HPDE6-E6E7 (cell line): ENCODE results near the gene CD28.
"Not testable (repeated sequence)": the region's sequence is repeated elsewhere in the genome, so short reads cannot be mapped to it uniquely, and the experiment has no call there.

Experiments
- DNase-seq: peaks from one replicate; pipeline ENCODE4 v3.0.0; 2011; ENCODE audit warnings: missing footprints; ENCODE audit errors: extremely low spot score

The CD28 gene

DNA sequence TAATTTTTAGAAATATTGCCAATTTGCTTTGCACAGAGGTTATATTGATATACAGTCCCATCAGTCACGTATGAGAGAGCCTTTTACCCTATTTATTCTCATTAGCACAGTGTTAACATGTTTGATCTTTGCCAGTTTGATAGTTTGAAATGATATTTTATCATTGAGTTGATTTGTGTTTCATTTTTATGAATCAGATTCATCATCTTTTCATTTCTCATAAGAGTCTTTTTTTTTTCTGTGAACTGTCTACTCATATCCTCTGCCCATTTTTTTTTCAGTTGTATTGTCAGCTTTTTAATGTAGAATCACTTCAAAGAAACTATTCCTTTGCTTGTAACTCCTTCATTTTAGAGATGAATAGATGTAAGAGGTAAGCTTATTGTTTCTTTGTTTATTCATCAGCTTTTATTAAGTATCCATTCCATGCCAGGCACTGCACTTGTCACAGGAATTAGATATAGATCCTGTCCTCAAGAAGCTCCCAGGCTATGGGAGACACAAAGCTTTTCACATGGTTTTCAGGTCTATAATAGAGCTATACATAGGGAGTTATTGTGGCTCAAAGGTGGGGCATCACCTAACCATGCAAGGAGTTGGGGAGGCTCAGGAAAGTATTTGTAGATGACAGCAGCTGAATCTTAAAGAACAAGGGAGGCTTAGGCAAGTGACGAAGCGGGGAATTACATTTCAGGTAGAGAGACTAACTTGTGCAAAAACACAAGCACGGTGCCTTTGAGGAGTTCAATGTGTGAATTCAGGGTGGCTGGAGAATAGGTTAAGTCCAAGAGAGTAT is 42.1 kb downstream of the CD28 start:
- DNase-seq: no peak

- DNase-seq: no peak
These were observed 44.1 kb downstream of the CD28 start for GRCh38 chr2:203750346-203751068.

GRCh38 chr2:203751685-203752271 is 45.3 kb downstream of the CD28 start:
- no peak for DNase-seq

DNA sequence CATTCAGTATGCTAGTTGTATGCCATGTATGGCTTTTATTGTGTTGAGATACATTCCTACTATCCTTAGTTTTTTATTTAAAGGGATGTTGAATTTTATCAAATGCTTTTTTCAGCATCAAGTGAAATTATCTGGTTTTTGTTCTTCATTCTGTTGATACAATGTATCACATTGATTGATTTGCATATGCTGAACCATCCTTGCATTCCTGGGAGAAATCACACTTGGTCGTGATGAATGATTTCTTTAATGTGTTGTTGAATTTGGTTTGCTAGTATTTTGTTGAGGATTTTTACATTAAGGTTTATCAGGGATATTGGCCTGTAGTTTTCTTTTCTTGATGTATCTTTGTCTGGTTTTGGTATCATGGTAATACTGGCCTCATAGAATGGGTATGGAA is 49.7 kb downstream of the CD28 start:
- no peak for DNase-seq

DNA sequence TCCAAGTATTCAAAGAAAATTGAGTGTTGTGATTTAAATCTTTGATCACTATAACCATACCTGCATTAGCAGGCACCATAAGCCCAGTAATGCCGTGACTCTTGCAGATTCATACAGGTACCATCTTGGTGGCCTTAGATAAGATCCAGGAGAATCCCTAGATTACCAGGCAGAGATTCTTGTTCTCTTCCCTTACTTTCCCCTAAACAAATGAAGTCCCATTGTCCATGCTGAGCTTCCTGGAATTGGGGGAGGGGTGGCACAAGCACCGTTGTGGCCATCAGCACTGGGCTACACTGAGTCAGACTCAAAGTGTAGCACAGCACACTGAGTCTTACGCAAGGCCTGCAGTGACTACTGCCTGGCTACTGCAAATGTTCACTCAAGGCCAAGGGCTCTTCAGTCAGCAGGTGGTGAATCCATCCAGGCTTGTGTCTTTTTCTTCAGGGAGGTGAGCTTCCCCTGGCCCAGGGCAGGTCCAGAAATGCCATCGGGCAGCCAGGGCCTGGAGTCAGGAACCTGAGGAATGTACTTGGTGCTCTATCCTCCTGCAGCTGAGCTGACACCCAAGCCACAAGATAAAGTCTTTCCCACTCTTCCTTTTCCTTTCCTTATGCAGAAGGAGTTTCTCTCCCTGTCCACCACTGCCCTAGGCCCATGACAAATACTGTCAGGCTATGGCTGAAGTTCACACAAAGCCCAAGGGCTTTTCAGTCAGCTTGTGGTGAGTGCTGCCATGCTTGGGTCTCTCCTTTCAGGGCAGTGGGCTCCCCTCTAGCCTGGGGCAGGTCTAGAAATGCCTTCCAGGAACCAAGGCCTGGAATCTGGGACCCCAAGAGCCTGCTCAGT is 52.6 kb downstream of the CD28 start:
- peak; percentile 34 for DNase-seq

- DNase-seq: no peak
These were observed 53.4 kb downstream of the CD28 start for GRCh38 chr2:203759690-203760365.

GRCh38 chr2:203761121-203761520 is 54.7 kb downstream of the CD28 start:
- DNase-seq: no peak

DNA sequence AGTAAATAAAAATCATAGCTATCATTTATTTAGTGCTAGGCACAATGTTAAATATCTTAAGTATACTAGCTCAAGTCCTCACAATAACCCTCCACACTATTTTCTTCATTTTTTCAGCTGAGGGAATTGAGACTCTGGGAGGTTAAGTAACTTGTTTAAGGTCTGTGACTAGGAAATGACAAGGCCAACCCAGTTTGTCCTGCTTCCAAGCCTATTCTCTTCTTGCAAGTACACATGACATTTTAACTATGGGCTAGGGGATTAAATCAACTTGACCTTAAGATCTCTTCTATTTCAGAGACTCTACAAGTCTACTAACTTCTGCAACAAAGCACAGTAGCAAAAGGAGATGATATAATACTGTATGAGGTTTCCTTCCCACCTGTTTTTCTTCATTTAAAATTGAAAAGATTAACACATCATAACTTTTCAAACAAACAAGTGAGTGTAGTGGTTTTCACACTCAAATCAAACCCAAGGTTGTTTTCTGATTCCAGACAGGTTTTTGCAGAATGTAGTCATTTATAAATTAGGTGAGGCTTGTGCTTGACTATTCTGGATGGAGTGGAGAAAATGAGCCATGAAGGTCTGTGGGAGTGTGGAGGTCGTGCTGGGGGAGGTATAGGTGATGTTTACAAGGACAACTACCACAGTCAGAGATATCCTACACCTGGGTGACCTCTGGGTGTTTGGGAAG is 57.0 kb downstream of the CD28 start:
- no peak for DNase-seq

- DNase-seq: no peak
These were observed 57.7 kb downstream of the CD28 start for GRCh38 chr2:203763938-203764664.

DNA sequence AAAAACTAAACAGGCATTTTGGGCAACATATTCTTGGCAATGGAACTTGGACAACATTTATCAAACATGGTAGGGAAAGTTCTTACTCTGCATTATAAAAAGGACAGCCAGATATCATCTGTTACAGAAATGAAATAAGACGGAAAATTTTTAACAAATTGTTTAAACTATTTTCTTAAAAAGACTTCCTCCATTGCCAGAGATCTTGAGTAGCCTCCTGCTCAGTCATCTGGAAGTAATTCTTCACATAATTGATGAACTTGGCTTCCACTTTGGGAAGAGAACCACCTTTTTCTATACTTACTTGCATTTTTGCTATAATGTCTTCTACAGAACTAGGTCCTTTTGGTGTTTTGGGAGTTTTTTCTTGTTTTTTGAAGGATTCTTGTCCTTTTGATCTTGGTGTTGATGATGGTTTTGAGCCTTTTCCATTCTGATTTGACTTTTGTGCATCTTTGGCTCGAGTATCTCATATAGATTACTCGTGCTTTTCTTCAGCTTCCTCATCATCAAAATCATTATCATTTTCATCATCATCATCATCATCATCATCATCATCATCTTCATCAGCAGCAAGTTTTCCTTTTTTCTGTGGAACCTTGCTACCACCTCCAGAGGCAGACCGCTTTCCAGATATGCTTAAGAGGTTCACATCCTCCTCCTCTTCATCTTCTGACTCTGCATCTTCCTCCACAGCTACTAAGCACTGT is 66.2 kb downstream of the CD28 start:
- DNase-seq: no peak

GRCh38 chr2:203774760-203775159 is 68.3 kb downstream of the CD28 start:
- no peak for DNase-seq

DNA sequence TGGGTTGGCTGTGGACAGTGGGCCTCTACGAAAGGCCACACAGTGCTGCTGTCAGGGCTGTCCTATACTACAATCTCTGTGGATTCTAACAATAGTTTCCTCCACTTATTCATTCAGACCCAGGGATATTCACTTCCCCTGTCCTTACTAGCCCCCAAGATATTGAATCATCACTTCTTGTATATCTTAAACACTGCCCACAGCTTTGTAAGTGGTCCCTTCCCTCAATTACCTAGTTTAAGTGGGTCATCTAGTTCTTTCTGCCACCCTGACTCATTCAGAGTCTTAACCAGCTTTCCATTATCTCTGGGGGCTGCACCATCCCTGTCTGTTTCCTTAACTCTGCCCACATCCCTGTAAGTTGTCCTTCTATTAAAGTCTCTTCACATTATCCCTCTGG is 69.2 kb downstream of the CD28 start:
- no peak for DNase-seq

DNA sequence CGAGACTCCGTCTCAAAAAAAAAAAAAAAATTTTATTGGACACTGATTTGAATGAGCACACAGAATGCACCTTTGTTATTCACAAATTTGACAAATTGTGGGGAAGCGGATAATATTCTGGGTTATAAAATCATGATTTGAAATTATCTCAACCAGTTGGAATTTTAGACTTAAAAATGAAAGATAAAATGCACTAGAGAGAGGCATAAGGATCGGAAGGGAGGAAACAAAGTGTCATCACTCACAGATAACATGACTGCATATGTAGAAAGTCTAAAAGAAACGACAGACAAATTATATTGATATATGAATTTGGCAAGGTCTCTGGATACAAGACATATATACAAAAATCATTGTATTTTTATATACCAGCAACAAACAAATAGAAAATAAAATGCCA is 70.6 kb downstream of the CD28 start:
- no peak for DNase-seq

GRCh38 chr2:203779477-203780073 is 73.1 kb downstream of the CD28 start:
- DNase-seq: not testable (repeated sequence)

- DNase-seq: no peak
These were observed 73.8 kb downstream of the CD28 start for GRCh38 chr2:203780231-203780630.

DNA sequence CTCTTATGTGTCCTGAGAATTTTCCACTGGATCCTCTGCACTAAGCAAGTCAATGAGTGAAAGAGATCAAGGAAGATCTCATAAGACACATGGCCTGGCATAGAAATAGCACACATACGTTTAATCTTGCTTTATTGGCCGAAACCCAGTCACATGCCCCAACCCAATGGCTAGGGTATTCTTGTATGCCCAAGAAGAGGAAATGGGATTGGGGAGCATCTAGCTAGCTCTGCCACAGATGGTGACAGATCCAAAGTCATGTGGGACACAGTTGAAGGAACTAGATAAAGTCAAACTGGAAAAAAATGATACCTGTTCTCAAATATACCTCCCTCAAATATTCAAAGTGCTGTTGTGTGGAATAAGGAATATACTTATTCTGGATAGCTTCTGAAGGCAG is 74.7 kb downstream of the CD28 start:
- DNase-seq: no peak

DNA sequence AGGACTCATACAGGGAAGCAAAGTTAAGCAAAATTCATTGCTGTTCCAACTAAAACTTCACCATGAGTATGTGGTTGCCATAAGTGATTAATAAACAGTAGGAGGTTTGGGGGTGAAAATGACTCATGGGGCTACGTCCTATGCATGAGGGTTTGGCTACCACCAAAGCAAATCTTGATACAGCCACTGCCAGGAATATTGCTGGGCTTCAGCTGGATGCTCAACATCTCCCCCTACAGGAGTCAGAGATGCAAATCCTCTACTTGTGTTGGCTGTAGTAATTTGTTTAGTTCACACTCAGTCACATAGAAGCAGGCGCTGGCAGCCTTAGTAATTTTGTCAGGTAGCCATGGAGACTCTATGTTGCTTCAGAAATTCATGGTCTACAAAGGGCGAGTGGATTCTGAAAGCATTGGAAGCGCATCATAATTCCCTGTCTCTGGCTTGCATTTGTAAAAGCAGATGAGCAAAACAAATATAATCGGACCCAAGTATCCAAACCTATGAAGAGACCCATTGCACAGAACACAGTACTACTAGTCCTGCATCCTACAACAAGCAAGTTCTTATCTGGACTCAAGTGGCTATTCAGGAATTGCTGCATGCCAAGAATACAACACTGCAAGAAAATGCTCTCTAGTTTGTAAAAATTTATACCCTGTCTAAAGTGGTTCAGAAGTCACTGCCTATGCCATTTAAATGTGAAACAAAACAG is 76.0 kb downstream of the CD28 start:
- peak; percentile 64 for DNase-seq

GRCh38 chr2:203783496-203784203 is 77.2 kb downstream of the CD28 start:
- DNase-seq: no peak
